Caco-2 (cell line): ENCODE data around the gene TM9SF4. TPM values are rescaled to one million over a fixed set of nuclear protein-coding genes. Genes with fewer than 3 reads are reported as not detected.

Experiments used
- BruUV-seq: library from RNA; stranded (reverse); fragments of 400-500 nt; replicated peaks from 2 replicates; lab custom pipeline; 2021; lab: Mats Ljungman, UMichigan
- CTCF ChIA-PET: fragments of 300-600 bp; sonication (Branson Sonifier 250); formaldehyde crosslinking; loops from one replicate; lab custom pipeline; 2022; ENCODE audit warnings: antibody characterized with exemption; lab: Charles Lee
- POLR2A ChIA-PET: fragments of 300-600 bp; sonication (Branson Sonifier 250); formaldehyde crosslinking; loops from one replicate; lab custom pipeline; 2022; ENCODE audit warnings: antibody characterized with exemption; lab: Charles Lee
- DNase-seq, 2 experiments: peaks; one replicate each; pipeline versions ENCODE4 v3.0.0 to v3.0.0-alpha.2; 2020 to 2022
- H3K27me3 ChIP-seq: replicated peaks from 2 replicates; pipeline ENCODE4 v1.6.0; 2011; ENCODE audit warnings: low read length; ENCODE audit not compliant: control insufficient read depth, insufficient read depth
- H3K36me3 ChIP-seq: 2 replicates; pipeline ENCODE4 v1.5.1; 2011; ENCODE audit warnings: low read length; ENCODE audit not compliant: control insufficient read depth, insufficient read depth
- H3K4me1 ChIP-seq: fragments of 250-450 bp; sonication (Bioruptor Pico); 2 replicates; pipeline ENCODE4 v1.5.1; 2020; ENCODE audit warnings: mild to moderate bottlenecking
- H3K4me3 ChIP-seq: 2 replicates; pipeline ENCODE4 v1.5.1; 2011; ENCODE audit warnings: low read depth, mild to moderate bottlenecking, control low read depth, low read length
- H3K9me3 ChIP-seq: fragments of 250-450 bp; sonication (Bioruptor Pico); 2 replicates; pipeline ENCODE4 v1.5.1; 2020; ENCODE audit warnings: mild to moderate bottlenecking, moderate library complexity
- H3K27ac Mint-ChIP-seq: one replicate; pipeline ENCODE4 v1.8.0; 2022; ENCODE audit warnings: mixed read lengths; ENCODE audit not compliant: unreplicated experiment
- H3K27me3 Mint-ChIP-seq: one replicate; pipeline ENCODE4 v1.8.0; 2022; ENCODE audit warnings: mixed read lengths; ENCODE audit not compliant: insufficient read depth, unreplicated experiment
- H3K36me3 Mint-ChIP-seq: one replicate; pipeline ENCODE4 v1.8.0; 2022; ENCODE audit warnings: mild to moderate bottlenecking, mixed read lengths; ENCODE audit not compliant: insufficient read depth, unreplicated experiment
- H3K4me1 Mint-ChIP-seq: one replicate; pipeline ENCODE4 v1.8.0; 2022; ENCODE audit warnings: low read depth, mixed read lengths; ENCODE audit not compliant: unreplicated experiment
- H3K4me3 Mint-ChIP-seq: one replicate; pipeline ENCODE4 v1.8.0; 2022; ENCODE audit warnings: mild to moderate bottlenecking, moderate library complexity, mixed read lengths; ENCODE audit not compliant: unreplicated experiment
- H3K9me3 Mint-ChIP-seq: one replicate; pipeline ENCODE4 v1.8.0; 2022; ENCODE audit warnings: mixed read lengths; ENCODE audit not compliant: unreplicated experiment
- CTCF ChIP-seq, 2 experiments: fragments of 200-600 bp in 1 of 2; IDR thresholded peaks; 1 replicate in 1 of 2; 2 replicates in 1 of 2; pipeline versions ENCODE4 v1.5.1 to v1.8.0; 2011 to 2022; ENCODE audit warnings: antibody characterized with exemption in 1 of 2, control low read depth in 1 of 2, inconsistent platforms in 1 of 2, low read depth in 1 of 2, low read length in 1 of 2, mild to moderate bottlenecking in 1 of 2, moderate library complexity in 1 of 2; ENCODE audit not compliant: insufficient read depth in 1 of 2, severe bottlenecking in 1 of 2, unreplicated experiment in 1 of 2
- intact Hi-C: fragments of 100-400 bp; cut with micrococcal nuclease; formaldehyde crosslinking; loops from one replicate; pipeline ENCODE4 v1.10.0; 2022; ENCODE audit not compliant: unreplicated experiment
- total RNA-seq: library from RNA; stranded (reverse); gene quantifications from 2 replicates; pipeline ENCODE4 v1.2.3, GENCODE V29; 2022

The TM9SF4 gene
- total RNA-seq, 1 experiment from 2014 or later: 138 TPM

- Mint-ChIP-seq H3K27ac (no peak overlapping the region), H3K9me3 (no peaks in the 10 kb centered on the region), H3K36me3 (peaks cover 88% of the 10 kb centered on the region), H3K27me3 (no peaks in the 10 kb centered on the region), H3K4me1 (no peaks in the 10 kb centered on the region), H3K4me3 (no peak overlapping the region)
- DNase-seq: no peak
- POLR2A ChIA-PET: no interaction called here
- Histone ChIP-seq H3K36me3 (peaks cover 15% of the 10 kb centered on the region), H3K4me3 (no peak overlapping the region), H3K4me1 (no peaks in the 10 kb centered on the region), H3K9me3 (no peaks in the 10 kb centered on the region), H3K27me3 (no peaks in the 10 kb centered on the region)
- no TSS peak for BruUV-seq
- no peak for TF ChIP-seq CTCF (IDR thresholded peaks at IDR 0.05; ENCODE audit: insufficient read depth in 1 of 2, low read depth in 1 of 2, low read length in 1 of 2, severe bottlenecking in 1 of 2, unreplicated experiment in 1 of 2)
- CTCF ChIA-PET: no interaction called here
- intact Hi-C loops: no loop called here
Observed at GRCh38 chr20:32162351-32162750, 52.8 kb downstream of the TM9SF4 start.

GRCh38 chr20:32163951-32164350 lies 54.4 kb downstream of the TM9SF4 start:
- TF ChIP-seq CTCF (IDR thresholded peaks at IDR 0.05; ENCODE audit: insufficient read depth in 1 of 2, low read depth in 1 of 2, low read length in 1 of 2, severe bottlenecking in 1 of 2, unreplicated experiment in 1 of 2): no peak
- no TSS peak for BruUV-seq
- peaks cover 75% of the 10 kb centered on the region for H3K36me3 Mint-ChIP-seq
- ChIA-PET POLR2A (no interaction called here), CTCF (interaction anchor here (0.6 to 0.7 kb wide), 2 partner anchors 60 to 532 kb away, joined by 11 to 12 read pairs; no protein-coding TSS in a partner anchor)
- H3K4me1 ChIP-seq: 0 out of 2 replicates have a peak, but pooled peaks cover 5% of the 10 kb centered on the region
- H3K4me3 Mint-ChIP-seq: no peak overlapping the region
- H3K27me3 ChIP-seq: no peaks in the 10 kb centered on the region
- H3K4me1 Mint-ChIP-seq: no peaks in the 10 kb centered on the region
- intact Hi-C loops: no loop called here
- no peak overlapping the region for H3K4me3 ChIP-seq
- peaks cover 12% of the 10 kb centered on the region for H3K36me3 ChIP-seq
- no peaks in the 10 kb centered on the region for H3K9me3 Mint-ChIP-seq
- DNase-seq: no peak
- no peaks in the 10 kb centered on the region for H3K9me3 ChIP-seq
- no peak overlapping the region for H3K27ac Mint-ChIP-seq
- no peaks in the 10 kb centered on the region for H3K27me3 Mint-ChIP-seq

- BruUV-seq: no TSS peak
- 0 out of 2 replicates have a peak, but pooled peaks cover 5% of the 10 kb centered on the region for H3K4me1 ChIP-seq
- peaks cover 9% of the 10 kb centered on the region for H3K36me3 ChIP-seq
- TF ChIP-seq CTCF (IDR thresholded peaks at IDR 0.05; ENCODE audit: insufficient read depth in 1 of 2, low read depth in 1 of 2, low read length in 1 of 2, severe bottlenecking in 1 of 2, unreplicated experiment in 1 of 2): no peak
- no peaks in the 10 kb centered on the region for H3K27me3 ChIP-seq
- no peaks in the 10 kb centered on the region for H3K27me3 Mint-ChIP-seq
- POLR2A ChIA-PET: no interaction called here
- DNase-seq: no peak
- H3K9me3 ChIP-seq: no peaks in the 10 kb centered on the region
- no peaks in the 10 kb centered on the region for H3K9me3 Mint-ChIP-seq
- CTCF ChIA-PET: interaction anchor here (0.6 kb wide), 1 partner anchor 144 kb away, joined by 3 read pairs; no protein-coding TSS in a partner anchor
- H3K4me1 Mint-ChIP-seq: no peaks in the 10 kb centered on the region
- no peak overlapping the region for H3K4me3 Mint-ChIP-seq
- intact Hi-C loops: no loop called here
- no peak overlapping the region for H3K4me3 ChIP-seq
- H3K27ac Mint-ChIP-seq: no peak overlapping the region
- peaks cover 65% of the 10 kb centered on the region for H3K36me3 Mint-ChIP-seq
Observed at GRCh38 chr20:32164984-32165735, 55.6 kb downstream of the TM9SF4 start.
